Upper lobe of left lung (tissue), 4 donors: ENCODE data around the gene MSL1.

Experiments
- CTCF ChIP-seq, 6 experiments: fragments of 450-650 bp in 4 of 6; fragments of 200-600 bp in 2 of 6; sonication (generic) in 2 of 6; IDR thresholded peaks; one replicate each; pipeline ENCODE4 v1.5.1; 2016 to 2019; ENCODE audit warnings: antibody characterized with exemption in 6 of 6
- EP300 ChIP-seq, 4 donors: sonication (generic); formaldehyde crosslinking; IDR thresholded peaks; one replicate each; pipeline ENCODE4 v1.5.1; 2017; ENCODE audit warnings: antibody characterized with exemption in 4 of 4, control low read depth in 2 of 4
- POLR2A ChIP-seq, 4 donors: fragments of 450-650 bp; IDR thresholded peaks; one replicate each; pipeline ENCODE4 v1.5.1; 2016 to 2017; ENCODE audit warnings: antibody characterized with exemption in 4 of 4, mild to moderate bottlenecking in 2 of 4
- POLR2AphosphoS5 ChIP-seq, 2 donors: sonication (generic); formaldehyde crosslinking; IDR thresholded peaks; one replicate each; pipeline ENCODE4 v1.5.1; 2017; ENCODE audit warnings: antibody characterized with exemption in 2 of 2

- no peak for TF ChIP-seq CTCF (IDR thresholded peaks at IDR 0.05)
- no peak for TF ChIP-seq EP300 (IDR thresholded peaks at IDR 0.05)
- no peak for TF ChIP-seq POLR2A (IDR thresholded peaks at IDR 0.05)
- TF ChIP-seq POLR2AphosphoS5 (IDR thresholded peaks at IDR 0.05) = no peak
Observed at GRCh38 chr17:40094874-40095273, 26.9 kb upstream of the MSL1 start.
